Hippocampal formation (tissue), 2 donors: ENCODE data around the gene RWDD3.

Source experiments
- DNase-seq, 2 donors: peaks; one replicate each; lab custom pipeline; 2025; lab: John Stamatoyannopoulos, UW

Gene RWDD3

DNA sequence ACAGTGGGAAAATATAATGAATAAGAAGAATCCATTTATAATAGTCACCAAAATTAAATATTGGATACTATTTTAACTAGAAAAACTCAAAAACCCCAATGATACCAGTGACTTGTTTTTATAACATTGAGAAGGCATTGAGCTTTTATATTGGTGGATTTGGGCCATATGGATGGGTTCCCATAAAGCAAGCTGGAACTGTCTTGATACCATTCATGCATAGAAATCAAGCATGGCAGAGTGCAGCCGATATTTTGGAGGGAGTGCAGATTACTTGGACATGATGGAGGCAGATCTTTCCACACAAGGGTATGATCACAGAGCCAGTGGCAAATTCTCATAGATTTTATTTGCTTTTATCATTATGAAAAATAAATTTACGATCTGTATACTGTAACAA, 3.8 kb upstream of the RWDD3 start:
- no peak for DNase-seq

DNA sequence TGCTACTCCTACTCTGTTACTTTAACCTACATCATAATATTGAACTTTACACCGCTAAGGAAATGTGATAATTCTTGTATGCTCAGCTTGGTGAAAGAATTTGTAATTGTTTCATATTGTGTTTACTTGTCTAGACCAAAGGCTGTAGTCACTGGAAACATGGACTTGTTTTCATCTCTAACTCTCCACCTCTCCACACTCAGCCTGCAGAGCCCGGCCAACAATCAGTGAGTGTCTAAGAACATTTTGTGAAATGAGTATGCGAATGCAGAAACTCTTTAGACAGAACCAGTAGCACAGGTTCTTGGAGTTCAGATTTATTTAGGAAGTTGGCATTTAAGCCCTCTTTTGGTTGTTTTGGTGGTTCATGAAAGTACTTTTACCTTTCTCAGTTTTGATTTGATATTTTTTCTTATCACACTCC, 3.2 kb upstream of the RWDD3 start:
- DNase-seq = no peak

DNA sequence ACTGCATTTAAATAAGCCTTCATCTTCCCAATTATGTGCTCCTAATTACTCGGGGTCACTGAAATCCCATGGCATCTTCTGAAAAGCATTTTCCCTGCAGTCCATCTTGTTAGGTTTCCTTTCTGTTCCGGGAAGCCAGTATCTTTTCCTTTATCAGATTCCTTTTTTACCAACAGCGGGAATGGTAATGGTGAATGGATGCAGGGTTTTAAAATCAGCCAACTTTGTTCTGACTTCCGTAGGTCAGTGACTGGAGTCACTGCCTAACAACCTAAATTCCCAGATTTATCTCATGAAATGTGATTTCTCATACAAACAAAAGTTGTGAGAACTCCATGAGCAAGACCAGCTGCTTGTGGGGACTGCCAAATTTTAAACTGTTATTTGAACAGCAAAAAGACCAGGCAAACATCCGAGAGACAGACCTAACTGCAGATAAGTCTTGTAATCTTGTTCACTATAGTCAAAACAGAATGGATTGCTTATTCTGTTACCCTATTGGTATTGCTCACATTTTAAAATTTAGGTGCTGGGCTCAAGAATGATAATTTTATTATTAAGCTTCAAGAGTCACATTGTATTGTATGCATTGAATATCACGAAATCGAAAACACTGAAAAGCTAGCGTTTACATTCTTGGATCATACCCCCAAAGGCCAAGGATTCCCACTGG, 1.2 kb upstream of the RWDD3 start:
- peak in 1 of 2 donors; percentile 41 for DNase-seq

DNA sequence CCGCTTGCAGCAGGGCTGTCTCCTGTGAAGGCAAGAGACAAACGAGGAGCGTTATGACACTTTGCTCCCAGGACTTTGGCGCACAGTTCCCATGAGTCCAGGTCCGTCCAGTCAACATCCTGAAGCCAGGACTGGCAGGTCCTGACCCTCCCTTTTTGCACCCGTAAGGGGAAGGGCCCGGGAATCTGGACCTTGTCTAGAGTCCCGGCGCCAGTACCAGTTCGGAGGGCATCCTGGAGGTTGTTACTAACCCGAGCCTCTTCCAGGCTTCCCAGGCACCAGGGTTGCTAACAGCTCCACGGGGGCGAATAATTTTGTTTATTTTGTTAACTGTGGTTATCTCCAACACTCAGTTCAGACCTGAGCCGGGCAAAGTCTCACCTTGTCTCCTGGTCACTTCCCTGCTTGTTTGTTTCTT, 682 bp upstream of the RWDD3 start:
- DNase-seq = no peak

DNA sequence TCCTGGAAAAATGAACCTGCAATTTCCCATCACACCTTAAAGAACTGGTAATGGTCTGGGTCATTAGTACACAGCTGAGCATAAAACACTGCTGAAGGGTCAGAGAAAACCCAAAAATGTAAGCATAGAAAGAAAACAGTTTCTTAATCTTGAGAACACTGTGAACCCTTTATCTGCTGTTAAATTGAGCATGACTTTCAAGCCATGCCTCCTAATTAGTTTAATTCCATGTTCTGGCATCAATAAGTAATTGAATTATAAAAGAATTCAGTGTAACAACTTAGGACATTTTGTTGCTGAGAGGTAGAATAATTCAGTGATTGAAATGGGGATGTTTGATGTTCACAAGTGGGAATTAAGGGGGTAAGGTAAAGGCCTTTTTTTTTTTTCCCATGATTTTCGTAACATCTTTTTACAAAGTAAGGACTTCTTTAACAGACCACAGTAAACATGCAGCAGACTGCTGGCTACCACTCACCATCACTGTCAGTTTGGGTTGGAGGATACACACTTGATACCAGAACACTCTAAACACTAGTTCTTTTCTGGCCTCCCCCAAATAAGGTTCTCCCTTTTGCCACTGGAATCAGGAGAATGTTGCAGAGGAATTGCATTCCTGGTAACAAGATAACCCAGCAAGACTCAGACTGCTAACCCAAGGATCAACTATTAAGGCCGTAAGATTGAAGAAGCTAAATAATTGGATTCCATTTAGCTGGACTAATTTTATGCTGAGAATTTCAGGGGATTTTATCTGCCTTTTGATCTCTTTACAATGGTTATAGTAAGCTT, 3.0 kb downstream of the RWDD3 start:
- no peak for DNase-seq

DNA sequence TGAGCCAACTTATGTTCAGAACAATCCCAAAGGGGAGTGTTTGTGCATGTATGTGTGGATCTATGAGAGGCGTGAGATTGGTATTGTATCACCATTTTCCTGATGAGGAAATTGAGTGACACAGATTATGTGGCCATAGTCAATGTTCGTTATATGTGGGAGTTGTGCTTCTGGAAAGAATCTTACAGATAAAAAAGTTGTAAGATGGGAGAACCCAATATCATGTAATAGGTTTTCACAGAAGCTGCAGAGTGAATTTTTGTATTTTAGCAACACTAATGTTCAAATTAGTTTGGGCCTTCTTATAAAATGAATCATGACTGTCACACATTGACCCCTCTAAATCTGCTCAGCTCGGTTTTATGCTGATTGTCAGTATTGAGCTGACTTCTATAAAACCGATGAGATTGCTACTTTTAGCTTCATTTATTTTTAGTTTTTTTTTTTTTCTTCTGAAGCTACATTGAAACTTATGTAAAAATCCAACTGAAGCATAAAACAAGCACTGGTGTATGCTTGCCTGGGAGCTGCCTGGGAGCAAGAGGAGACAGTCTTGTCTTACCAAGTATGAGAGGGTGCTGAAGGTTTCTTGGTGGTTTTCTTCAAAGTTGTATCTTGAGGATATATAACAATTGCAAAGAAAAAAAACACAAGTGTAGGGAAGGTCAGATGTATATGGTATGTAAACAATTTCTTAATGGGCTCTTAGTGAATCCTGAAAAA, 4.1 kb downstream of the RWDD3 start:
- no peak for DNase-seq

DNA sequence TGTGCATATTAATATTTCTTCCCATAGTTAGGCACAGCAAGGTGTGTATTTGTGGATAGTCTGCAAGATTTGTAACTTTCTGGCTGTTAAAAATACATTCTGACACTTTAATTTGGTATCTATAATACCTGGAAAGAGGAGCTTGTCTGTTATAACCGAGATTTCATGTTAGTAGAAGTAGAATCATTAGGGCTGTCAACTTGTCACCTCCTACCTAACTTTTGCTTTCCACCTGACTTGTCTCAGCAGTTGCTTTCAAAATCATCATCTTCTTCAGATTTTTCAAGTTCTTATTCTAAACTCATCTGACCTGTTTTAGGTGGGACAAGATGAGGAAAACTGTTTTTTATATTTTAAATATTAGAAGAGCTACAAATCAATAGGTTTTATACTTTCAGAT, 11.0 kb downstream of the RWDD3 start:
- no peak for DNase-seq

DNA sequence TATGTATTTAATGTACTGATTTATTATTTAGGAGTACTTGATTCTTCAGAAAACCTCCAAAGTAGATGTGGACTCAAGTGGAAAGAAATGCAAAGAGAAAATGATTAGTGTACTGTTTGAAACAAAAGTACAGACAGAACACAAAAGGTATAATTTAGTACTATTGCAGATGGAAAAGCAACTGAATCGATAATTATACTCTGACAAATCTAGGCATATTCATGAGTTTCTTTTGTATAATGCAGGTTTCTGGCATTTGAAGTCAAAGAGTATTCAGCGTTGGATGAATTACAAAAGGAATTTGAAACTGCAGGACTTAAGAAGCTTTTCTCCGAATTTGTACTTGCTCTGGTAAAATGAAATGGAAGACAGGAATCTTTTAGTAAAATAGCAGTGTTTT, 12.5 kb downstream of the RWDD3 start:
- no peak for DNase-seq

DNA sequence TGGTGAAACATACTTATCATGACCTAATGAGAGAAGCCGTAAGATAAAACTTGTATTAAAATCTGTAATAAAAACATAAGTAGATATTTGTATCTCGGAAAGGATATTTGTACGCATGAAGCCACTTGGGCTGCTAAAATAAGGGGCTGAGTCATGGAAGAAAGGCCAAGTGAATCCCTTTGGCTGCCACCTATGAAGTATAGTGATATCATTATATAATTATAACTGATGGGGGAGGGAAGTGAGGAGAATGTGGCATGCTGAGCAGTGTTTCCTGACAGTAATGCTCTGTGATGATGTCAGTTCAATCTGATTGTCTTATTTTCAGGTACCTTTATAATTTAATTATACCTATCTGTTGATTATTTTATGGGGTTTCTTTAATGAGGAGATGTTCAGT, 13.6 kb downstream of the RWDD3 start:
- no peak for DNase-seq

DNA sequence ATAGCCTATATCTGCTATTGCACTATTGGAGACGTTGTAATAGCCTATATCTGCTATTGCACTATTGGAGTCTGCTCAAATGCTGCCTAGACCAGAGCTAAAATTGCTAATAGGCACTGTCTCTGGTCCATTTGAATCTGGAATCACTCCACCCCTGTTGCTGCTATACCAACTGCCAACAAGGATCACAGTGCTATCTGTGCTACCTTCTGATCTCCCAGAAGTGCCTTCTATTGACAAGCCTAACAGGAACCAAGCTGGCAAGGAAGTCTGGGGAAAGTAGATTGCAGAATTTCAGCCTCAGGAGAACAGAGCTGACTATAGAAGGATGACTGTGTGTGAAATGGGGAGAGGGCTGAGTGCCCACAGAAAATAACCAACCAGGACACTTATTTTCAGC, 15.9 kb downstream of the RWDD3 start:
- DNase-seq = no peak

DNA sequence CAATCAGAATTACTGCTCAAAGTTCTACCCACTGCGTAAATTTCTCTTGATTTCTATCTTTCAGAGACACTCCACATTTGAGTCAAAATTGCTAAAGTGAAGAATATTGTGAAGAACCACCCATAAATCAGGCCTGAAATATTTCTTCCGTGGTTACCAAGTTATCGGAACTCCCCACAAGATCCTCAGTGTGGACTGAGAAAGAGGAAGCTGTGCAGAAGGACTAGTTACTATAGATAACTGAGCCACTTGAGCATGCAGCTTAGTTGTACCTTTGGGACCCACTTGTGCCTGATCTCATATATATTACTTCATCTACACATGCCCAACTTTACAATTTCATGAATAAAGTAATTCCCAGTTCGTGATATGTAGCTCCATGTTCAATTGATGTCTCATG, 18.4 kb downstream of the RWDD3 start:
- DNase-seq = no peak

DNA sequence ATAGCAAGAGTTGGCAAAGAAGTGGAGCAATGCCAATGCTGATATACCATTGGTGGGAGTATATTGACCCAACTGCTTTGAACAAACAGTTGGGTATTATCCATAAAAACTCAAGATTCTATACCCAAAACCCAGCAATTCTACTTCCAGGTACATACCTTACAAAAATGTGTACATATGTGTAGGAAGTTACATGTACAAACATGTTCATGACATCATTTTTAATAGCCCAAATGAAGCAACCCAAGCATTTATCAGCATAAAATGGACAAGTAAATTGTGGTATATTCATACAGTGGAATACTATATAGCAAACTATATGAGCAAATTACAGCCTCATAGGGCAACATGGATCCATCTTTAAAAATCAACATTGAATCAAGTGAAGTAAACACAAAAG, 20.9 kb downstream of the RWDD3 start:
- no peak for DNase-seq

DNA sequence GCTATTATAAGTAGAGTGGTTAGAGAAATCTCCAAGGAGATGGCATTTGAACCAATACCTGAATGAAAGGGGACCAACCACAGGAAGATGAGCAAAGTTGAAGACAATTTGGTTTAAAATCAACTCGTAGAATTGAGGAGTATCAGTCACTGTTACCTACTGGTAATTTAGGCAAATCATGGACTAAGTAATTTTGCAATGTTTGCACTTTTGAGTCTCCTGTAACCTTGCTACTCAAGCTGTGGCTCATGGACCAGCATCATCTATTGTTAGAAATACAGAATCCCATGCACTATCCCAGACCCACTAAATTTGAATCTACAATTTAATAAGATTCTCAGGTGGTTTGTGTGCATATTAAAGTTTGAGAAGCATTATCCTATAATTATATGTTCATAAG, 21.8 kb downstream of the RWDD3 start:
- no peak for DNase-seq

DNA sequence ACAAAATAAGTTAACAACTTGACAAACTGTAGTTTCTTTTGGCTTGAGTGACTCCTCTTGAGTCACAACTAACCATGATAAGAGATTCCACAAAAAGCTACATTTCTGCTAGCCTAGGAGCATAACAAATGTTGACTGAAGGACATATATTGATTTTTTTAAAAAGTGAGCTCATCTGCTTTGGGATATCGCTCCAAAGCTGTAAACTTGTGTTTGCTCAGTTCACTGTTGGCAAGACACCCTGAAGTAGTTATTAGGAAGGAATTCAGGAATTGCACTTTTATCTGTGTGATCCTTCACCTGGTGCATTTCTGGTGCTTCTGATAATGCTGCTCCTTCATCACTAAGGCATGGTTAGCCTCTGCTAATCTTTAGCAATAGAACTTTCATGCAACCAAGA, 23.7 kb downstream of the RWDD3 start:
- DNase-seq = no peak

DNA sequence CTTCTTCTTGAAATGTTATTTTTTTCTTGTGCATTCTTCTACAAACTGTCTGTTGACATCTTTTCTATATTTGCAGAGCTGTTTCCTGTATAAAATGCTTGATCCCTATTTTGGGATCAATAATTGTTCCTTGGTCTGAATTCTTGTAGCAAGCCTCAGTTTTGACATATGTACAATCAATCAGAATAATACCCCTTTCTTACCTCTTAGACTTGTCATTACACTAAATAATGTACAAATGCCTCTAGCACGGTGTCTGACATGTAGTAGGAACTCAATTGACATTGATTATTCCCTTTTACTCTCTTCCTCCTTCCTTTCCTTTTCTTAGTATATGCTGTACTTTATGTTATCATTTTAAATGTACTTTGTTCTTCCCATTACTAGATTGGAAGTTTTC, 25.2 kb downstream of the RWDD3 start:
- no peak for DNase-seq

DNA sequence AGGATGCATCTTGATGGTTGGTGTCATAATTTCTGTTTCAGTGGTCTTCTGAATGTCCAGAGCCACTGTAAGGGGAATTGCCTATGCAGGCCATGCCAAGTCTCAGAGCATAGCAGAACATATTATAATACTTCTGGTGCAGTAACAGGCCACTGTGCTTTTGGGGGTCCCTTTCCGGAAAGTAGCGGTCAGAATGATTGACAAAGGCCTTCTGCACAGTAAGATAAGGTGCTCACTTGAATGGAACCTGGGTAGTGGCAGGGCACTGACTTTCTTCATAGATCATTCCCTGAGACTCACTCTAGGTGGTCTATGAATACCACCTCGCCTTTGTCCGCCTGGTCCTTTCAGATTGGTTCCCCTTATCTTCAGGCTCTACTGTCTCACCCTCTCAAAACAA, 28.9 kb downstream of the RWDD3 start:
- no peak for DNase-seq

DNA sequence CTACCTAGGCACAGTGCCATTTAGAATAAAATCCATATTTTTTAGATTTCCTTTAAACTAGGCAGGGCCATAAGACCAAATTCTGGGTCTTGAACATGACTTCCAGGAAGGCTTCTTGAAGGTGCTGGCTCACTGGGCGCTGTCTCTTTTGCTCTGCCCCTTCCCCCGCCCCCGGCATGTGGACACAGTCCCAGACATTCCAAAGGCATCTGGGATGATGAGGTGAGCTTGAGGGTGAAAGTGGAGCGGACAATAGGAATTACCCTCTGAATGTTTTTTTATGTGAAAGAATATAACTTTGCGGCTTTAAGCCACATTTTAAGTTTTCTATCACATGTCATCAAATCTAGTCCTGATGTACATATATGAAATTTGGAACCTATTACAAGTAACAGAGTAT, 29.4 kb downstream of the RWDD3 start:
- no peak for DNase-seq

DNA sequence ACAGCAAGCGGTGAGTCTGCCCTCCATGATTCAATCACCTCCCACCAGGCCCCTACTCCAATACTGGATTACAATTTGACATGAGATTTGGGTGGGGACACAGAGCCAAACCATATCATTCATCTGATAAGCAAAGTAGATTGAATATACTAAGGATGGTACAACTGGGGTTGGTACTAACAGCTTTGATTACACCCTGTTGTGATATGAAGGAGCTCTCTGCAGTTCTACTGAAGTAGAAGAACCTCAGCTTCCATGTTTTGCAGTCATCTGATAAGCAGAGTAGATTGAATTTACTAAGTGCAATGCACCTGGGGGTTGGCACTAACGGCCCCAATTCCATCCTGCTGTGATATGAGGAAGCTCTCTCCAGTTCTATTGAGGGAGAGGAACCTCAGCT, 31.1 kb downstream of the RWDD3 start:
- no peak for DNase-seq

DNA sequence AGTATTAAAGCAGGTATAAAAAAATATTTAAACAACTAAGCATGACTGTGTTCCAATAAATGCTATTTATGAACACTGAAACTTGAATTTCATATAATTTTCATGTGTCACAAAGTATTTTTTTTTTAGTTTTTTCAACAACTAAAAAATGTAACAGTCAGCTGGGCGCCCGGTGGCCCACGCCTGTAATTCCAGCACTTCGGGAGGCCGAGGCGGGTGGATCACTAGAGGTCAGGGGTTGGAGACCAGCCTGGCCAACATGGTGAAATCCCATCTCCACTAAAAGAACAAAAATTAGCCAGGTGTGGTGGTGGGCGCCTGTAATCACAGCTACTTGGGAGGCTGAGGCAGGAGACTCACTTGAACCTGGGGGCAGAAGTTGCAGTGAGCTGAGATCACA, 42.4 kb downstream of the RWDD3 start:
- DNase-seq = no peak

DNA sequence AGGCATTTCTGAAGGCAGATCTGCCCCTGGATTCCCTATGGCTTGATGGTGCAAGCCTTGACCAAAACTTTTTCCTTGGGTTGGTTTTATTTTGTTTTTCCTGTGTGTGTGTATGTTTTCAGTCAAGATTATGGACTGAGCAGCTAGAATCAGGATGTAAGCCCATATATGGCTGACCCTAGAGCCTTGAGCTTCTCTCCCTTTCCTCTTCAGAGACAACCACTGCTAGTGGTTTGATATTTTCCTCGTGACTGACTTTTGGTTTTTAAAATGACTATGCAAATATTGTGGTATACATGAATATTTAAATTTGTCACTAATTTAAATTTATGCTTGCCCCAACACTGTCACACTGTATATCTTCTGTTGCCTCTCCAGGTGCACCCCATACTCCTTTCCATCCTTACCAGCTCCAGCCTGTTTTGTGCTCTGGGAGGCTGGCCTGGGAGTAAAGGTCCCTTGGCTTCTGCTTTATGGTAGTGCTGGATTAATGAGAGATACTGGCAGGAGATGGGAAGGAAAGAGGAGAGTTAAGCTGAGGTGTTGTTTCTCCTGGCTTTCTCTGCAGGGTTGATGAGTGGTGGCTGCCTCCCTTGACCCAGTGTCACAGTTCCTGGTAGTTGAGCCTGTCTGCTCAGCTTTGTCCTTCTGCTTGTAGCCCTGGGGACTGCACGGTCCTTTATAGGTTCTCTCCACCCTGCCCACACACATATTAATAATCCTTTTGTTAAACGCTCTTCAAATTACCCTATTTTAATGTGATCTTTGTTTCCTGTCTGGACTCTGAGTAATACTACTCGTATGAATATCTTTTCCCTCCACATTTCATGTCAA, 44.4 kb downstream of the RWDD3 start:
- DNase-seq = no peak

DNA sequence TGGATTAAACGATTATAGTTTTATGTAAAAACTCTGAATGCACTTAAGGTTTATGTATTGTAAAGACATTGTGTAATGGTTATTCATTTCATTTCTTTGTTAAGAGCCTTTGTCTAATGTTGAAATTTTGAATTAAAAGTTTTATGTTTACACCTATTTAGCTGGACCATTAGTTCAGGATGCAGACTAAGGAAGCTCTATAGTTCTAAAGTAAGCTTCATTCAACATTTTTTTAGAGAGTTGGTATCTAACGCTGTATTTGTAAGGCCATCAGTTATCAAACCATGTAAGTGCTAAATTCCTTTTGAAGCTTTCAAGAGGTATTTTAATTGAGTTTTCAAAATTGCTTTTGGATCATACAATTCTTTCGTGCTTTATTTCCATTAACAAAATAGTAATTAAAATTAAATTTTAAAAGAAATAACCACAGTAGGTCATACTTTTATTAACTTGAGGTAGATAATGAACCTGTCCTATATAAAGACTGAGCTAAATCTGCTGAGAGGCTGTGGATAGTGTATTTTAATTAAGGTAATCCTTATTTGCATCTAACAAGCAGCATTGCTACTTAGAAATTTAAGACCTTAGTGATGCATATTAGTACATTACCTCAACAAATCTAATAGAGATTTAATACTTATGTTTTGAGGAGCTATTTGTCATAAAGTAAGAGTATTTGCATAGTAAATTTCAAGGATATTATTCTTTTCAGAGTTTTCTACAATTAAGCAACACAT, 47.9 kb downstream of the RWDD3 start:
- no peak for DNase-seq

DNA sequence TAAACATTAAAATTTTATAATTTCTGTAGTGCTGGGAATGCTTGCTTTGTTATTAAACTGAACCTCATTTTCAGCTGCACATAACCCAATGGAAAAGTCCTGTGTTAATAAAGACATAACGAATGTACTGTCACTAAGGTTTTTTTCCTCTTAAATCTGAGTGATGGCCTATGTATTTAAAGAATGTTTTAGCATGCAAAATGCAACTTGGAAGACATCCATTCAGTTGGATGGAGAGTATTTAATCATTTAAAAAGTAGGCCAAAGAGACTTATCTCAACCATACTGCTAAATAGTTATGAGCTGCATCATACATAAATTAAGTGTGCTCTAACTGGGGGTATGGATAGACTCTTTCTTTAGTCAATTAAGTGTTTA, 48.5 kb downstream of the RWDD3 start:
- no peak for DNase-seq
